IPS-15b (cell line): ENCODE results near the gene ANOS1.
"Not testable (repeated sequence)": the region's sequence is repeated elsewhere in the genome, so short reads cannot be mapped to it uniquely, and the experiment has no call there.

ENCODE experiments used
- H3K27me3 ChIP-seq: one replicate; pipeline ENCODE4 v1.6.1; 2013; ENCODE audit warnings: low read length; ENCODE audit not compliant: control insufficient read depth, insufficient read depth
- H3K36me3 ChIP-seq: one replicate; pipeline ENCODE4 v1.6.1; 2013; ENCODE audit warnings: low read length; ENCODE audit not compliant: control insufficient read depth, insufficient read depth
- H3K4me1 ChIP-seq: one replicate; pipeline ENCODE4 v1.6.1; 2013; ENCODE audit warnings: mild to moderate bottlenecking, low read length; ENCODE audit not compliant: control insufficient read depth, insufficient read depth
- H3K4me3 ChIP-seq: one replicate; pipeline ENCODE4 v1.5.1; 2013; ENCODE audit warnings: low read depth, low read length
- H3K9ac ChIP-seq: one replicate; pipeline ENCODE4 v1.6.1; 2013; ENCODE audit warnings: low read depth, mild to moderate bottlenecking, low read length
- H3K9me3 ChIP-seq: one replicate; pipeline ENCODE4 v1.6.1; 2013; ENCODE audit warnings: mild to moderate bottlenecking, low read length; ENCODE audit not compliant: control insufficient read depth, insufficient read depth

ANOS1 gene

GRCh38 chrX:8604131-8604530 lies 127.8 kb downstream of the ANOS1 start:
- H3K9me3 ChIP-seq: no peaks in the 10 kb centered on the region
- H3K4me1 ChIP-seq: no peaks in the 10 kb centered on the region
- no peaks in the 10 kb centered on the region for H3K36me3 ChIP-seq
- no peak overlapping the region for H3K4me3 ChIP-seq
- H3K27me3 ChIP-seq: no peaks in the 10 kb centered on the region
- no peak overlapping the region for H3K9ac ChIP-seq

DNA sequence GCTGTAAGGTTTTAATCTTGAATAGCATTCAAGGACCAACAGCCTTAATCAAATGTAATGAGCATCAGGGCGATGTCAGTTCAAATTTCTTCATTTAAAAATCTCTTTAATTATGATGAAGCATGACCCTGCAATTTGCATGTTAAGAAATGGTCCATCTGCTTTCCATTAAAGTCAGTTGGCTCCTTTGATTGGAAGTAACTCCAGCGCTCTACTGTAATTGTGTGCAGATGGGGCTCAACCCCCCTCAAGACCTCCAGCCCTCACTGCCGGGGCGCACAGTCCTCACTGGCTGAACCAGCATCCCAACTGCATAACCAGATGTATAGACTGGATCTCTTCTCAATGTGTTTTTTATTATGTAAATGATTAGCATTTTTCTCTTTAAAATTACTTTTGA lies 140.4 kb downstream of the ANOS1 start:
- H3K36me3 ChIP-seq: no peaks in the 10 kb centered on the region
- no peaks in the 10 kb centered on the region for H3K9me3 ChIP-seq
- H3K27me3 ChIP-seq: no peaks in the 10 kb centered on the region
- H3K4me1 ChIP-seq: peaks cover 2% of the 10 kb centered on the region
- H3K4me3 ChIP-seq: no peak overlapping the region
- H3K9ac ChIP-seq: no peak overlapping the region

GRCh38 chrX:8586953-8587352 lies 145.0 kb downstream of the ANOS1 start:
- no peaks in the 10 kb centered on the region for H3K27me3 ChIP-seq
- H3K4me1 ChIP-seq: peaks cover 2% of the 10 kb centered on the region
- H3K36me3 ChIP-seq: no peaks in the 10 kb centered on the region
- H3K9ac ChIP-seq: no peak overlapping the region
- no peak overlapping the region for H3K4me3 ChIP-seq
- H3K9me3 ChIP-seq: no peaks in the 10 kb centered on the region

GRCh38 chrX:8579602-8580001 lies 152.3 kb downstream of the ANOS1 start:
- Histone ChIP-seq H3K36me3 (no peaks in the 10 kb centered on the region), H3K27me3 (no peaks in the 10 kb centered on the region), H3K4me3 (no peak overlapping the region), H3K4me1 (no peaks in the 10 kb centered on the region), H3K9ac (no peak overlapping the region), H3K9me3 (no peaks in the 10 kb centered on the region)

DNA sequence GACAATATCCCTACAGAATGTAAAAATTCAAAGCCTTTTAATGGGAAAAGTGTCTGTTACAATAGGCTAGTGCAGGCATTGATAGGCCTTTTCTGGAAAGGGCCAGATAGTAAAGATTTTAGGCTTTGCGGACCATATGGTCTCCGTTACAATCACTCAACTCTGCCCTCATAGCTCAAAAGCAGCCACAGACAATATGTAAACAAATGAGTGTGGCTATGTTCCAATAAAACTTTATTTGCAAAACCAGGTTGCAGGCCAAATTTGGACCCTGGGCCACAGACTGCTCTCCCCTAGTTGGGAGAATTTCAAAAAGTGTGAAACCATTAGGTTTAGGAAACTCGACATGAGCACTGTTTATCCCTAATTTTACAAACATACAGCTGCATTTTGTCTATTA lies 155.1 kb downstream of the ANOS1 start:
- no peak overlapping the region for H3K4me3 ChIP-seq
- H3K9me3 ChIP-seq: no peaks in the 10 kb centered on the region
- no peaks in the 10 kb centered on the region for H3K27me3 ChIP-seq
- H3K9ac ChIP-seq: no peak overlapping the region
- H3K4me1 ChIP-seq: no peaks in the 10 kb centered on the region
- no peaks in the 10 kb centered on the region for H3K36me3 ChIP-seq

GRCh38 chrX:8565729-8566128 lies 166.2 kb downstream of the ANOS1 start:
- peaks cover 5% of the 10 kb centered on the region for H3K9me3 ChIP-seq
- H3K36me3 ChIP-seq: peaks cover 2% of the 10 kb centered on the region
- H3K4me1 ChIP-seq: peaks cover 3% of the 10 kb centered on the region
- no peak overlapping the region for H3K9ac ChIP-seq
- no peak overlapping the region for H3K4me3 ChIP-seq
- H3K27me3 ChIP-seq: no peaks in the 10 kb centered on the region

DNA sequence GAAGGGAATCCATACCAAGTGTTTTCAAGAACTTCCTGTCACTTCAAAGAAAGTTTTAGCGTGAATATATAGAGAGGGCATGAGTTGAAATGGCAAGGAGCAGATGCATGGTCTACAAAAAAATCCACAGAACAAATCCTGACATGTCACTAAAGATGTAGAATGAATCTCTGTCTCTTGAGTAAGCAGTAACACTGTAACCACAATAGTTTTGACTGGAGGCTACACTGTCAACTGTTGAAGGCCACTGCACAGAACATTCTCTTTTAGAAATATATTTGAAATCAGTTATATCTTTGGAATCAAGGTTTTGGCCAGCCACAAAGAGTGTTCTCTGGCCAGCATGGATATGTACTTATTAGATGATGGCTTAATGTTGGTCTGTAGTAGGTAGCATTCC lies 183.5 kb downstream of the ANOS1 start:
- Histone ChIP-seq H3K27me3 (no peaks in the 10 kb centered on the region), H3K4me3 (no peak overlapping the region), H3K9me3 (no peaks in the 10 kb centered on the region), H3K36me3 (no peaks in the 10 kb centered on the region), H3K4me1 (no peaks in the 10 kb centered on the region), H3K9ac (no peak overlapping the region)

GRCh38 chrX:8546715-8547114 lies 185.2 kb downstream of the ANOS1 start:
- Histone ChIP-seq H3K36me3 (no peaks in the 10 kb centered on the region), H3K9me3 (no peaks in the 10 kb centered on the region), H3K27me3 (no peaks in the 10 kb centered on the region), H3K9ac (no peak overlapping the region), H3K4me1 (no peaks in the 10 kb centered on the region), H3K4me3 (no peak overlapping the region)

- Histone ChIP-seq H3K4me3 (no peak overlapping the region), H3K36me3 (no peaks in the 10 kb centered on the region), H3K9ac (no peak overlapping the region), H3K27me3 (no peaks in the 10 kb centered on the region), H3K9me3 (no peaks in the 10 kb centered on the region), H3K4me1 (no peaks in the 10 kb centered on the region)
Measured at GRCh38 chrX:8520791-8521190, 211.1 kb downstream of the ANOS1 start.

- Histone ChIP-seq H3K9me3 (no peaks in the 10 kb centered on the region), H3K9ac (no peak overlapping the region), H3K36me3 (no peaks in the 10 kb centered on the region), H3K27me3 (no peaks in the 10 kb centered on the region), H3K4me1 (no peaks in the 10 kb centered on the region), H3K4me3 (no peak overlapping the region)
Measured at GRCh38 chrX:8520178-8520577, 211.8 kb downstream of the ANOS1 start.

GRCh38 chrX:8504451-8504850 lies 227.5 kb downstream of the ANOS1 start:
- Histone ChIP-seq H3K4me3 (no peak overlapping the region), H3K9me3 (no peaks in the 10 kb centered on the region), H3K27me3 (no peaks in the 10 kb centered on the region), H3K36me3 (no peaks in the 10 kb centered on the region), H3K4me1 (no peaks in the 10 kb centered on the region), H3K9ac (no peak overlapping the region)

DNA sequence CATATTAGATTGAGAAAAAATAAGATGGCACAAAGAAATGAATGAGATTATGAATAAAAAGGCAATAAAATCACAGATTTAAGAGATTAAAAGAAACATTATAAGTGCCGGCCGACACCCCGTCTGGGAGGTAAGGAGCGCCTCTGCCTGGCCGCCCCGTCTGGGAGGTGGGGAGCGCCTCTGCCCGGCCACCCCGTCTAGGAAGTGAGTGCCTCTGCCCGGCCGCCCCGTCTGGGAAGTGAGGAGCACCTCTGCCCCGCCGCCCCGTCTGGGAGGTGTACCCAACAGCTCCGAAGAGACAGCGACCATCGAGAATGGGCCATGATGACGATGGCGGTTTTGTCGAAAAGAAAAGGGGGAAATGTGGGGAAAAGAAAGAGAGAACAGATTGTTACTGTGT lies 229.8 kb downstream of the ANOS1 start:
- H3K4me3 ChIP-seq, H3K4me1 ChIP-seq, H3K9ac ChIP-seq, H3K27me3 ChIP-seq, H3K9me3 ChIP-seq, H3K36me3 ChIP-seq: not testable (repeated sequence)

- H3K27me3 ChIP-seq: no peaks in the 10 kb centered on the region
- H3K36me3 ChIP-seq: no peaks in the 10 kb centered on the region
- H3K9me3 ChIP-seq: no peaks in the 10 kb centered on the region
- no peak overlapping the region for H3K9ac ChIP-seq
- H3K4me1 ChIP-seq: no peaks in the 10 kb centered on the region
- no peak overlapping the region for H3K4me3 ChIP-seq
Measured at GRCh38 chrX:8500203-8500602, 231.7 kb downstream of the ANOS1 start.
